NK-92 (cell line): ENCODE results near the gene DNAJB14.

Experiments
- DNase-seq: peaks from one replicate; lab custom pipeline; 2025; ENCODE audit not compliant: unreplicated experiment; lab: John Stamatoyannopoulos, UW

DNAJB14 gene

DNA sequence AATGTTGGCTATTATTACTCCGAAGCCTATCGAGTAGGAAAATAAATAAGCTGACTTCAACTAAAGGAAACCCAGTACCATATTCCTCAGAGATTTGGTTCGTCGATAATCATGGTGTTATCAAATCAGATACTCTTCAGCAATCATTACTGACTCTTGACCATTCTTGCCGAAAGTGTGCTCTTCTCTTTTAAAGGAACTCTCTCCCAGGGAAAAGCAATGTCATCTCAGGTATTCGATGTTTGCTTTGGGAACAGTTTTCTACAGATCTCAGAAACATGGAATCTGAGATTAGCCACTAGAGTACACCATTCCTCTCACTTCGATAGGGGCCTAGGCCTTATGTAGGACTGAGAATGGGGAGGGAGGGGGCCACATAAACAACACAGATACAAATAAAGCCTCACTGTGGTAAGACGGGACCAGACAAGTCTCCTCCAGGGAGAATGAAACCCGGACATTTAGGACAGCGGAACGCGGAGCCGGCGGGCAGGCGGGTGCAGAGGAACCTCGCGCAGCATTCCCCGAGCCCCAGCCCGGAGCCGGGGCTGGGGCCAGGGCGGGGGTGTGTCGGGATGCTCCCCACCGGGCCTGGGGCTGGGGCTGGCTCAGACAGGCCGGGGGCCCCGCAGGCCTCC is 581 bp downstream of the DNAJB14 start:
- no peak for DNase-seq

DNA sequence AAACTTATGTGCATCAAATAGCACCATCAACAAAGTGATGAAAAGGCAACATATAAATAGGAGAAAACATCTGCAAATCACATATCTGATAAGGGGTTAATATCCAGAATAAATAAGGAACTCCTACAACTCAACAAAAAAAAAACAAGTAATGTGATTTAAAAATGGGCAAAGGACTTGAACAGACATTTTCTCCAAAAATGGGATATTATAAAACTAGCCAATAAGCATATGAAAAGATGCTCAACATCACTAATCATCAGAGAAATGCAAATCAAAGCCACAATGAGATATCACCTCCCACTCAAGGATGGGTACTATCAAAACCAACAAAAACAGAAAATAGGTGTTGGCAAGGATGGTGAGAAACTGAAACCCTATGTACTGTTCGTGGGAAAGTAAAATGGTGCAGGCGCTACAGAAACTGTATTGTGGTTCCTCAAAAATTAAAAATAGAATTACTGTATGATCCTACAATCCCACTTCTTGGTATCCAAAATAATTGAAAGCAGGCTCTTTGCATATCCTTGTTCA is 2.4 kb downstream of the DNAJB14 start:
- DNase-seq, result no peak

DNA sequence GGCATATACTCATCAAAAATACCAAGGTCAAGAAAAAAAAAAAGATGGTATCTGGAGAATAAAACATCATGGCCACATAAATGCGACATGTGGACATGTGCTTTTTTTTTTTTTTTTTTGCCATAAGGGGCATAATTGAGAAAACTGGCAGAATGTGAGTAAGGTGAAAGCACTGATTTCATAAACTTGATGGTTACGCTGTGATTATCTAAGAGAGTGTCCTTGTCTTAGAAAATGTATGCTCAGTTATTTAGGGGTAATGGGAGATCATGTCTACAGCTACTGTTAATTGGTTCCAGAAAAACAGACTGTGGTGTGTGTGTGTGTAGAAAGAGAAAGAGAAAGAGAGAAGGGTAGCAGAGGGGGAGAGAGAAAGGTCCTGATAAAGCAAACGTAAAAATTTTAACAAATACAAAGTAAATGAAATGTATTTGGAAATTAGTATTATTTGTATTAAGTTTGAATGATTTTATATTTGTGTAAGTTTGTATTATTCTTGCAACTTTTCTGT is 8.1 kb downstream of the DNAJB14 start:
- DNase-seq, result no peak

DNA sequence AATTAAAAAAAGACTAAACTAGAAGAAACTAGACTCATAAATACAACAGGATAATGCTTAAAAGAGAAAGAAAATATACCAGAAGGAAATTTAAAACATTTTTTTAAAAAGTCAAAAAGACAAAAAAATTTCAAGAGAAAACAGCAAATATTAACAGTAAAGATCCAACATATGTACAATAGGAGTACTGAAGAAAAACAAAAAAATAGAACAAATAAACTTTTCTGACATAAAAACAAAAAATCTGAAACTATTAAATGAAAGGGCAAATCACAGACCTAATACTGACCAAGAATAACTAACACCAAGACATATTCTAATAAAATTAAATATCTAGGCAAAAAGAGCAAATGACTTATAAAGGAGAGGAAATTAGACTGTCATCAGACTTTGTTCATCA is 11.5 kb downstream of the DNAJB14 start:
- DNase-seq, result no peak

DNA sequence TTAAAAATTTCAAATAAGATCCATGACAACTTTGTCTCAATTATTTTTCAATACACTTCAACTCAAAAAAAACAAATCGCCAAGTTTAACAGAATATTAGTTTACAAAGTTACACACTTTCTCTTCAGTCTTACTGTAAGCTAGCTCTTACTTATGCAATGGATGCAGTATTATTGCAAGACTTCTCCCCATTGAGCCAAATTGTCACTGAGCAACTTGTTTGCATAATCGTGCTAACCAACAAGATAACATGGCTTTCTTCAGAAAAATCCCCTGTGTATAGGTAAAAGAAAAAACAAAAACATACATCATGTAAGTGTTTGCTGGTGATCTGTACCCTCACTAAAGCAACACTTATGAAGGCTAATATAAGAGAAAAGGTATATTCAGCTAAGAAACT is 18.9 kb downstream of the DNAJB14 start:
- no peak for DNase-seq

DNA sequence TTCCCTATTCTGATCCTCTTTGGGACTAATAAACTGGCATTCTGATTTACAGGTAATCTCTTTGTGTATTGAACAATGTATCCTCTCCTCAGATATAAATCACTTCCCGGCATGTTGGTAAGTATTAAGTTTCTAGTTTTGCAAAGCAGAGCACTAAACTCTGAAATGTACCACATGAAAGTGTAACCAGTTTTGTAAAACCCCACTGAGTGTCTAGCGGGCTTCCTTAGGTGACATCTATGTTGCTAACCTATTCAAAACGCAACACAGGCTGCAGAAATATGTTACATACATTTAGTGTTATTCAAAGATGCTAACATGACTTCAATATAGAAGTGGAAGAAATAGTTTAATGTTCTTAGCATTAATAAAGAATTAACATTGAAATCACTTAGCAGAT is 25.2 kb downstream of the DNAJB14 start:
- no peak for DNase-seq

DNA sequence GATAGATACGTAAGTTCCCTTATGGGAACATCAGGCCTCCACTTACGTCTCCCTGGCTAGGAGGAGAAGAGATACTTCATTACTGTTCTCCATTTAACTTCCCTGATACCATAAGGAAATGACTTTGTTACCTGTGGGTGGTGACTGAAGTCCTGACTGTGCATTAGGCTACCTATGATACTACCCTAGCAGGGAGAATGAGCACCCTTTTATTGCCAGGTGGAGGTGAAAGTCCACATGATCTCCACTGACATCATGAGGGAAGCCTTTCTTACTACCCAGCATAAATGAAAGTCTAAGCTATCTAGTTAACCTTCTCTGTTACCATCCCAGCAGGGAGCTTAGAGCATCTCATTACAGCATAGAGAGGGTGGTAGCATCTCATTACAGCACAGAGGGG is 27.8 kb downstream of the DNAJB14 start:
- DNase-seq, result no peak

DNA sequence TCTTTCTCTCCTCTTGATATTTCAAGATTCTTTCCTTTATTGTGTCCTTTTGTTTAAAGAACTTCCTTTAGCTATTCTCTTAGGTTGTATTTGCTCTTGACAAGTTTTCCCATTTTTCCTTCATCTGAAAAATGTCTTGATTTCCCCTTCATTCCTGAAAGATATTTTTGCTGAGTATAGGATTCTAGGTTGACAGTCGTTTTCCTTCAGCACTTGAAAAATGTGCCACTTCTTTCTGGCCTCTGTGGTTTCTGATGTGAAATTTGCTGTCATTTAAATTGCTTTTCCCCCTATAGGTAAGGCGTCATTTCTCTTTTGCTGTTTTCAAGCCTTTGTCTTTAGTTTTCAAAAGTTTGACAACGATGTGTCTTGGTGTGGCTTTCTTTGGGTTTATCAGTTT is 28.8 kb downstream of the DNAJB14 start:
- DNase-seq, result no peak

DNA sequence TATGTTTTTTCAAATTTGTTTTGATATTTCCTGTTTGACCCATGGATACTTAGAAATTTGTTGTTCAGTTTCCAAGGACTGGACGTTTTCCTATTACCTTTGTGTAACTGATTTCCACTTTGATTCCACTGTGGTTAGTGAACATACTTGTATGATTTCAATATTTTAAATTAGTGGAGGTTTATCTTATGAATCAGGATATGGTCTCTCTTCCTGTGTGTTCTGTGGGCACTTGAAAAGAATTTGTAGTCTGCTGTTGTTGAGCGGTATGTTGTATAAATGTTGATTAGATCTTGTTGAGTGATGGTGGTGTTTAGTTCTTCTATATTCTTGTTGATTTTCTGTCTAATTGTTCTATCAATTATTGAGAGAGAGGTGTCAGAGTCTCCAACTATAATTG is 31.0 kb downstream of the DNAJB14 start:
- DNase-seq, result no peak

DNA sequence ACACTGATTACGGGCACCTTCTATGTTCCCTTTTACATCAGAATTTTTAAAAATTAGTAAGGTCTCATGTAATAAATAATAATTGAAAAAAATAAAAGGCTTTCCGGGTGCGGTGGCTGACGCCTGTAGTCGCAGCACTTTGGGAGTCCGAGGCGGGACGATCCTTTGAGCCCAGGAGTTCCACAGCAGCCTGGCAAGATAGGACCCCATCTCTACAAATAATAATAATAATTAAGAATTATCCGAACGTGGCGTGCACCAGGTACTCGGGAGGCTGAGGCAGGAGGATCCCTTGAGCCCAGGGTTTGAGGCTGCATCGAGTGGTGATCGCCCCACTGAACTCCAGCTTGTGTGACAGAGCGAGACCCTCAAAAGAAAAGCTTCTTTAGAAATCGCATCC is 51.4 kb downstream of the DNAJB14 start:
- DNase-seq, result no peak

DNA sequence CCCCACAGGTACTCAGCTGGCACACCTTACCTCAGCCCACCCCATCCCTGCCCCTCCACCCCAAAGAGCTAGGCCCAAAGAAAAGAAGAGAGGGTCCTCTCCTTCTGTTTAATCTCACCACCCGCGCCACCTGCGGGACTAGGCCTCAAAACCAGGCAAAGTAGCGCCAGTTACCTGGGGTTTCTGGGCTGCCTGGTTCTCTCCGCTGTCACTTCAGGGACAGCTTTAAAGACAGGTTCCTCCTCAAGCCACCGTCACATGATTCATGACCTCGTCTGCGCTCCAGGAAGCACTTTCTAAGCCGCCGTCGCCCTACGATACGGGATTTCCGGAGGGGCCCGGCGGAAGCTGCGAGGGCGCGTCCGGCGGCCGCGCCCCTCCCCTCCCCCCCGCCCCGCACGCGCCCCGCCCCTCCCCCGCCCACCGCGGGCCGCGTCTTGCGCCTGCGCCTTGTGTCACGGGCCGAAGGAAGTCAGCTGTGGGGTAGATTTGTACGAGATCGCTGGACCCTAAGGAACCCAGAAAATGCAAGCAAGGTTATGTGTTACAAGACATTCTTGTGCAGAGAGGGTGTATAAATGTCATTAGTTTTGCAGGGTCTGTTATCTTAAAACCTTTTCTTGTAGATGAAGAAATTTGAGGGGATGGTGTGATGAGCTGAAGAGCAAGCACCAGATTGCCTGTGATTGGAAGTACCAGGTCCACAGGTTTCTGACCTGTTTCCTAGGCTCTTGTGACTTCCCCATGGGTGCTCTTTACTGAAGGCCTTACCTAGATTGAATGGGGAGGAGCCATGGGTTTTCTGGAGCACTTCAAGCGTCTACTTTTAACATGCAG is 52.0 kb downstream of the DNAJB14 start, which contains the start of gene LAMTOR3:
Gene LAMTOR3 (minus strand): TSS at position 267 of the 837 bp plus-strand sequence. CDS start 464 bp downstream, outside the sequence.
- DNase-seq, result peak; percentile 55

DNA sequence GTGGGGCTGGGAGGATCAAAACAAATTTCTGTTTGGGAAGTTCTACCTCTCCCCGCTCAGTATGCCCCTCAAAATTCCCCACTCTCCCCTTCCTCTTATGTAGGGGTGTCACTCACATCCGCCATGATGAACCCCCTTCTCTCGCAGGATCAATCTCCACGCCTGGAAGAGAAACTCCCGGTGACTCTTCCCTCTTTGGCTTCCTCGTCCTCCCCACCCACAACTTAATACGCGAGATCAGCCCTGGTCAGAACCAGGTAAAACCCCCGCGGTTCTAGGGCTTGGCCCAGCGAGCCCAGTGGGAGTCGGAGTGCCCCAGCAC is 52.6 kb downstream of the DNAJB14 start:
- DNase-seq, result no peak

DNA sequence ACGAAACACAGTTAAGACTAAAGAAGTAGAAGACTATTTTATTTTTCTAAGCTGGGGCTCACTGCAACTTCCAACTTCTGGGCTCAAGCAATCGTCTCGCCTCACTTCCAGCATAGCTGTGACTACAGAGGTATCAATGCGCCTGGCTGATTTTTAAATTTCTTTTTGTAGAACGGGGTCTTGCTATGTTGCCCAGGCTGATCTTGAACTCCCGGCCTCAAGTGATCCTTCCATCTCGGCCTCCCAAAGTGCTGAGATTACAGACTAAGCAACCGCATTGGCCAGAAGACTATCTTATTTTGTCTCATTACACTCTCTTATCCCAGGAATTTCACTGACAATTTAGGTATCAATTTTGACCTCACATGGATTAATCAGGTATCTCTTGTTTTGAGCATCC is 53.4 kb downstream of the DNAJB14 start:
- DNase-seq, result no peak

DNA sequence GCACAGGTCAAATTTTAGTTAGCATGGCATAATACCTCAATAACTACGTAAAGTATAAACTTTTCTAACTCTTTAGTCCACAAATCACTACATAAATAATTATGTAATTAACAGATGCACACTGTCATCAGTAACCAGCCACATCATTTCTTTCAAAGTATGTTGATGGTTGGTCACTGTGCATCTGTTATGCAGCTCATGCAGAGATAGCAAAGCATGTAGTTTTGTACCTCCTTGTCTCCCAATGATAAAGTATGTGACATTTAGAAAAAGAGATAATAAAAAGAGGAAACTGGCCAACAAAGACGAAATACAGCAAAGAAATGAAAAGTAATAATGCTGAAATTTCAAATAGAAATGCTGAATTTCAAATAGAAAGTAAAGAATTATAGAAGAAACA is 55.1 kb downstream of the DNAJB14 start:
- no peak for DNase-seq

DNA sequence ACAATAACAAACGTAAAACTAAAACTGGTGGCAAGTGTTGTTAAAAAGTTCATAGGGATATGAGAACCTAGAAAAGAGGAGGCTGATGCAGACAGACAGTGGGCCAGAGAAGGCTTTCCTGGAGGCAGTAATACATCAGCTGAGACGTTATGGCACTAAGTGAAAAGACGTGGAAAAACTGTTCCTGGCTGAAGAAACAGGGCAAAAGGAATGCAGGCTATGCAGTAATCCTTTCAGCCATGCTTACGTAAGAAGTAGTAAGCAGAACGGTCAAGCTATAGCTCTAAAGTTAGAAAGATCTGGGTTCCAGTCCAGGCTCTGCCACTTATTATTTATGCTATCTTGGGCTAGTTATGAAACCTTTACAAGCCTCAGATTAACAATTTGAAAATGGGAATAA is 58.6 kb downstream of the DNAJB14 start:
- no peak for DNase-seq

DNA sequence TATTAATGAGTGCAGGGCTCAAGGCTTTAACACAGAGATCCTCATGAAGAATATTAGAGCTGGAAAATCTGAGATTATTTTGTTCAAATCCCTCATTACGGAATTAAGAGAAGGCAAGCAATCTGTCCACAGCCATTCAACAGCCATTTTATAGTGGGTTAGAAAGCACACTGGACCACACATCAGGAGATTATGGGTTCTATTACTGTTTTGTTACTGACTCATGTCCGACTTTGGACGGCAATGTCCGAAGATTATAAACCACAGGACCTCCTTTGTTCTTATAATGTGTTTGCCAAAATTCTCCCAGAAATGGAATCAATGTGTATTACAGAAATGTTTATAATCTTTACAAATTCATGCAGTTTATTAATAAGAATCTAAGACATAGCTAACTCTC is 60.3 kb downstream of the DNAJB14 start:
- no peak for DNase-seq

DNA sequence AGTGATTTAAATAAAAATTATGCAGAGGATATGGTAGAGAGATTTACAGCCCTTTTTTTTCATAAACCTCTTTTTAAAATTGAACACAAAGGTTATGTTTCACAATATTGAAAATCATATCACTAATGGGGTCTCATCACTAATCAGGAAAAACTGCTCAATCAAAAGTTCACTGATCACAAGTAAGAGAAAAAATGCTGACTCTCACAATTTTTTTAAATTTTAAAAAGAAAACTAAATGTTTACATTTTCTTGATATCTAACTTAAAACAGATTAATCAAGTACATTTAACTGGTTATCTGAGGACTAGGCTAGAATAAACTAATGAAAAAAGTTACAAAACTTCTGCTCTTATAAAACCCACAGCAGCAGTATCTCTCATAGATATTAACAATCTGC is 60.7 kb downstream of the DNAJB14 start:
- DNase-seq, result no peak

DNA sequence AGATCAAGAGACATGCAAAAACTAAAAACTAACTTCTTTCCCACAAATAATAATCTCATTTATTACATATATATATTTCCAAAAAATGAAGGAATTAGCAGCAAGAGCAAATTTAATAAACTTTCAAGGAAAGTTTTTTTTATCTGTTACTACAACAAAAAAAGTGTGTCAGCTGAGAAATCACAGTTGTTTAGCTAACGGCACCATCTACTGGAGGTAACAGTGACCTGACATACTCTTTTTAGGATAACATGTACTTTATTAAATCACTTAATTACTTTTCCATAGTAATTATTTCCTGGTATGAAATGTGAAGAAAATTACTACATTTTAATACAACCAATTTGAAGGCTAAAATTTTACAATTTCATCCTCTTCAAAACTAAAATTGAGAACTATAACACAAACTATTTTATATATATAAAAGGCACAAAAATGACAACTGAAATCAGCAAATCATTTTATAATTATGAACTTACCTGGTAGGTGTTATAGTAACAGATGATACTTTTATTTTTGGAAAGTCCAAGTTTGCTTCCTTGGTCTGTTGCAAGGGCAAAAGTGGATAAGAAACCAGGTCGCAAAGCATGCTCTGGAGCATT is 61.3 kb downstream of the DNAJB14 start:
- no peak for DNase-seq

DNA sequence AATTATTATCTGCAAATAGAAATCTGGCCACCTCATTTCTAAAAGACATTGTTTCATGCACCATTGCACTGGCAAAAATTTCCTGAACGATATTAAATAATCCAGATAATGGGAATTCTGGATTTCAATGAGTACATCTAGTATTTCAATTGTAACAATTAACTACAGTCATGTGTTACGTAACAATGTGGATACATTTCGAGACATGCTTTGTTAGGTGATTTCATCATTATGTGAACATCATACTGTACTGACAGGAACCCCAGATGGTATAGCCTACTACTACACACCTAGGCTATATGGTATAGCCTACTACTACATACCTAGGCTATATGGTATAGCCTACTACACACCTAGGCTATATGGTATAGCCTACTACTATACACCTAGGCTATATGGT is 67.0 kb downstream of the DNAJB14 start:
- DNase-seq, result no peak

DNA sequence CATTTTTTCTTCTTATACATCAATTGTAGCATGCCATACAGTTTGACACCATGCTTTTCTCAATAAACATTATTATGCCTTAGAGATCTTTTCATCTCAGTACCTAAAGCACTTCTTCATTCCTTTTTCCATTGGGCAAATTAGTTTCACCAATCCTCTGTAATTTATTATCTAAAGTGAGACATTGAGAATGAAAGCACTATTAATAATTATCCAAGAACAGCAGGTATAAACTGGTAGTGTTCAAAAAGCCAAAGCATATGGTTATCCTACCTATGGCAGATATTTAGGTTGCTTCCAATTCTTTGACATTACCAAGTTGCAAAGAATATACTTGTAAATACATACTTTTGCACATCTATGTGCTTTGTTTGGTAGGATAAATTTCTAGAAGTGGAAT is 67.8 kb downstream of the DNAJB14 start:
- DNase-seq, result no peak

DNA sequence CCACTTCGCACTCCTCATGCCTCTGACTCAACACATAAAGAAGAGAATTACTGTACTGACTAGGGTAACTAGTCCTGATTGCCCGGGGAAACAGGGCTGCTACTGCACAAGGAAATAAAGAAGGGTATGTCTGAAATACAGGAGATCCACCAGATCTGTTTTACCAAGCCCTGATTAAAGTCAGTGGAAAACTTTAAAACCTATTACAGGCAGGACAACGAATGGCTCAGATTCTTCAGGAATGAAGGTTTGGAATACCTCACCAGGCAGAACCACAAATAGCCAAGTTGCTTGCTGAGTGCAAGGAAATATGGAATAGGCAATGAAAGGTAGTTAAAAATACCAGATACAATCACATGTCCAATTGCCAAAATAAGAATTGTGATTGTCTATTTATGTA is 69.5 kb downstream of the DNAJB14 start:
- no peak for DNase-seq

DNA sequence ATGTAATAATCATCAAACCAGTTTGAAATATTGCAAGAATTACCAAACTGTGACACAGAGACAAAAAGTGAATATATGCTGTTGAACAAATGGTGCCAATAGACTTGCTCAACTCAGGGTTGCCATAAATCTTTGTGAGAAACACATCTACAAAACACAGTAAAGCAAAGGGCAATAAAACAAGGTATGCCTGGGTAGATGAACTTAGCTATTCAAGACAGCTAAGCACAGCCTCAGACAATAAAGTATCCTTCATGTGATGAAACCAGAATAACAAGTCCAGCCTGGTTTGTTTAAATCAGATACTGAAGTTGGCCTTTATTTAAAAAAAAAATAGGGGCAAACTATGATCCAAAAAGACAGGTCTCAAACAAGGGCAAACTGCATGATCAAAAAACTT is 71.3 kb downstream of the DNAJB14 start:
- no peak for DNase-seq
